Measurements from ENCODE around the gene INAFM1. TPM values are rescaled to one million over a fixed set of nuclear protein-coding genes. Genes with fewer than 3 reads are reported as not detected.

INAFM1 gene
- total and polyA plus RNA-seq, 9 of the 15 experiments (the other 6 are each of a cell fraction or from before 2014, with no cell fraction given), result 0.71 to 30.9 (median 3.1) TPM

DNA sequence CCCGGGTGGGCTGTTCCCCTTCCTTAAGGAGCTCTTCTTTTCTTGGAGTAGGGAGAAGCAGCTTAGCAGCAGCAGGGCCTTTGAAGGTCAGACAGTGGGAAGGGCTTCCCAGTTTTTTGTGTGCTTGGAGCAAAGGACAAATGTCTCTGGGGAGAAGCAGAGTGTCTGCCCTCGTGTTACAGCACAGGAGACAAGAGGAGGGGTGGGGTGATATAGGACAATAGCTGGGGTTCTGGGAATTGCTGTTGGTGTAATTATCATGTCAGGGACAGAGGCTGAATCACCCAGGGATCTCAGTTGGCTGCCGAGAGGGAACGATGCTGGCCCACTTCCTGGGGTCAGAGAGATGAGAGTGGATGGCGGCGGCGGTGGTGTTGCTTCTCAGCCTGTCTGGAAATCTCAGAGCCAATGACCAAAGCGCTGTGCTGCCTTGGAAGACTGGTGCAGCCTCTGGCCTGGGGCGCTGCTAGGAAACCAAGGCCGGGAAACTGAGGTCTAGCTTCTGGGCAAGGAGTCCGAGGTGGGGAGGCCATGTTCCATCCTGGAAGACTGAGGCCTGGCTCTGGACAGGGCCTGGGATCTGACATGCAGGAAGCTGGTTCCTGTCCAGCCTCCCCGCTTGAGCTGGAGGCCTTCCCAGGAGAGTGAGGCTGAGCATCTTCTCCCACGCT lies 1.2 kb downstream of the INAFM1 start (continued):
- TF ChIP-seq ZNF263 (CRISPR knock-in tag; IDR thresholded peaks at IDR 0.05; ENCODE audit: borderline replicate concordance) (no peak), SPI1 (IDR thresholded peaks at IDR 0.05; ENCODE audit: borderline replicate concordance, low read depth, low read length) (no peak), ZKSCAN1 (IDR thresholded peaks at IDR 0.05; ENCODE audit: low read depth, low read length) (no peak), ZNF639 (CRISPR knock-in tag; conservative IDR thresholded peaks at IDR 0.05 in 1 of 2, IDR thresholded peaks at IDR 0.05 in 1 of 2) (no peak), MGA (IDR thresholded peaks at IDR 0.05) (peak; percentile 14; the same call in 1 of the 2 replicates), CC2D1A (IDR thresholded peaks at IDR 0.05) (no peak), POLR2A (conservative IDR thresholded peaks at IDR 0.05) (0 out of 2 replicates have a peak, but pooled peaks have one; percentile 27), GMEB1 (CRISPR knock-in tag; IDR thresholded peaks at IDR 0.05) (no peak), ZNF282 (CRISPR knock-in tag; IDR thresholded peaks at IDR 0.05) (no peak)
- TF ChIP-seq, protein P1, sequence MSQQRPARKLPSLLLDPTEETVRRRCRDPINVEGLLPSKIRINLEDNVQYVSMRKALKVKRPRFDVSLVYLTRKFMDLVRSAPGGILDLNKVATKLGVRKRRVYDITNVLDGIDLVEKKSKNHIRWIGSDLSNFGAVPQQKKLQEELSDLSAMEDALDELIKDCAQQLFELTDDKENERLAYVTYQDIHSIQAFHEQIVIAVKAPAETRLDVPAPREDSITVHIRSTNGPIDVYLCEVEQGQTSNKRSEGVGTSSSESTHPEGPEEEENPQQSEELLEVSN (IDR thresholded peaks at IDR 0.05; ENCODE audit: borderline replicate concordance in 1 of 2, extremely low read depth in 1 of 2, insufficient read depth in 1 of 2, insufficient read length in 1 of 2, low read depth in 1 of 2, low read length in 1 of 2, poor library complexity in 1 of 2, severe bottlenecking in 1 of 2), result peak in 1 of 2 experiments; percentile 7

Data from K562 (cell line).